ENCODE results near the gene HTRA1.

Gene HTRA1

DNA sequence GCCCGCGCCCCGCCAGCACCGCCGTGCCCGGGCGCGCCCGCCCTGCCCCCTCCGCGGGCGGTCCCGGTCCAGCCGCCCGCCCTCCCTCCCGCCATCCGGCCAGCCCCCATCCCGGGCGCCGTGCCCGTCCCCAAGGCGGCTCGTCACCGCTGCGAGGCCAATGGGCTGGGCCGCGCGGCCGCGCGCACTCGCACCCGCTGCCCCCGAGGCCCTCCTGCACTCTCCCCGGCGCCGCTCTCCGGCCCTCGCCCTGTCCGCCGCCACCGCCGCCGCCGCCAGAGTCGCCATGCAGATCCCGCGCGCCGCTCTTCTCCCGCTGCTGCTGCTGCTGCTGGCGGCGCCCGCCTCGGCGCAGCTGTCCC is at the start of gene HTRA1:
Gene HTRA1 (plus strand): TSS at position 187 of the 362 bp plus-strand sequence. CDS start 100 bp downstream, at position 287.
- DNase-seq: no peak

DNA sequence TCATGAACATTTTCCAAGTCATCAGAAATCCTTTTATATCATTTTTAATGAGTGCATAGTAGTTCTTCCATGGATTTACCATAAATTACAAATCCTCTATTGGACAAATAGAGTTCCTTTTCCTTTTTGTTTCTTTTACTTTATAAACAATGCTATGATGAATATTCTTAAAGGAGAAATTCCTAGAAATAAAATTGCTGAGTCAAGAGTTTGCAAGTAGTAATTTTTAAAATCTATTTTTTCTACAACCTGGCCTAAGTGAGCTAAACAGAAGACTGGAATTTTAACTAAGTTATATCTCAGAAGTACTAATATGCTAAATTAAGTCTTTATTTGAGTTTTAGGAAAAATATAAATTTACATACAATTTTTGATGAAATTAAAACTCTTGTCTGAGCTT is 48.0 kb upstream of the HTRA1 start:
- DNase-seq: no peak

DNA sequence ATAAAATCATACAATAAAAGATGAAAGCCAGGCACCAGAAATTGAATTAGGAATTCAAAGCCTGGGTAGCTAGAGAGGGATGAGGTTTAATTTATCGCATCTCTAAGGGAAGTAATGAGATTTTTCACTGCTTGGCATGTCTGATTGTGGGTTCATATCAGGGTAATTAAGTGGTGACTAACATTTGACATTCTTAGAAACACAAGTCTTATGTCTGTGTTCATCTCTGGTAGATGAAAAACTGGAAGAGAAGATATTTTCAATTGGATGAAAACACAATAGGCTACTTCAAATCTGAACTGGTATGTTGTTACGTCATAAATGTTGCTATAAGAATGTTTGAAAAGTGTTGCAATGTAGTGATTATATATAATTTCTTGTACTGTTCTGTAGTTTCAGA is 43.7 kb upstream of the HTRA1 start:
- no peak for DNase-seq

DNA sequence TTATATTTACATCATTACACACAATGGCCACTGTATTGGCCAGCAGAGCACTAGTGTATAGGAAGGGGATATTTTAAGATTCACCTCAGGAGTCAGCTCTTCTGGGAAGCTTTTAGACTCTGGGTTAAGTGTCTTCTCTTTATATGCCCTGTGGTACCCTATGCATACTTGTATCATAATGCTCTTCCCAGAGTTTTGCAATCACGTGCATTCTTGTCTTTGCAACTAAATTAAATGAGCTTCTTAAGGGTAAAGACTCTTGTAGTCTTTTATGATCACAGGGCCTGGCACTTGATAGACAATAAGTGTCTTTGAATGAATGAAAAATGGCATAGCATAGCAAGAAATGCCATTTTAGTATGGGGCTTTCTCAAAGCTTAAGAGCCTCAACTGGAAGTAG is 42.3 kb upstream of the HTRA1 start:
- DNase-seq: no peak

DNA sequence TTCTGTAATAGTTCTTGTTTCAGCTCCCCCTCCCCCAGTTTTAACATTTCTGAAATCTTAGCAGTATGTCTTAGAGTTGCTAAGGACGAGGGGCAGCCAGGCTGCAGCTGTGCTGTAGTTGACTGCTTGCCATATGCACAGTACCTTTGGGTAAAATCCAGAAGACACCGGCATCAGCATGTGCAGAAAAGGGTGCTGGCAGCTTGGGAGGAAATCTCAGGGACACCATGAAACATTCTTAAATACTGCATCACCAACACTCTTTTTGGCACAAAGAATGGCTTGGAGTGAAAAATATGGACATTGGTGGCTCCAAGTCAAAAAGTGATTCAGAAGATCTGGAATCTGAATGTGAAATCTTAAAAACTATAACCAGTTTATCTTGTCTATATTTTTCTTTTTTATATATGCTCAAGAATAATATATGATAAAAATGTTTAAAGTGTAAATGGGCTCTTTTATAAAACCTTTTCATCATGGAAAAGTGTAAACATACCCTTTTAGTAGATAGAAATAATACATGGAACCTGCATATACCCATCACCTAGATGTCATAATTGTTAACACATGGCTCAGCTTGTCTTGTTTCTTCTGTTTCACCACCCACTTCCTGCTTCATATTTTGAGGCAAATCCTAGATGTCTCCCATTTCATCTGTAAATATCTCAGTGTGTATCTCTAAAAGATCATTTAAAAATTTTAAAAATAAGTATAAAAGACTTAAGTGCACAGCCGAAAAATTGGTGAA is 41.3 kb upstream of the HTRA1 start:
- no peak for DNase-seq

DNA sequence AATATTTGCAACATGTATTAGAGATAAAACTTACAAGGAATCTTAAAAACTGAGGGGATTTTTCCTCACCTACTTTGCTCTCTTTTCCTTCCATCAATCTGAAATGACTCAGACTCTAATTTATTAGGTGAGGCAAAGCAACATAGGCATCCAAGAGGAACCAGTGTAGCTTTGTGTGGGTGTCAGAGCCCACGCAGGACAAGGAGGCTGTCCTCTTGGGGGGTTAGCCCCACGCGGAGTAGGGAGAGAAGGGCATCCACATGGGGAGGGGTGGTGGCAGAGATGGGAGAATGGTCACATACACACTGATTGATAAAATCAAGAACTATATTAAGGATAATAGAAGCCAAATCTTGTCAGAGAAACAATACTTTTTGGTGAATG is 40.7 kb upstream of the HTRA1 start:
- DNase-seq: no peak

DNA sequence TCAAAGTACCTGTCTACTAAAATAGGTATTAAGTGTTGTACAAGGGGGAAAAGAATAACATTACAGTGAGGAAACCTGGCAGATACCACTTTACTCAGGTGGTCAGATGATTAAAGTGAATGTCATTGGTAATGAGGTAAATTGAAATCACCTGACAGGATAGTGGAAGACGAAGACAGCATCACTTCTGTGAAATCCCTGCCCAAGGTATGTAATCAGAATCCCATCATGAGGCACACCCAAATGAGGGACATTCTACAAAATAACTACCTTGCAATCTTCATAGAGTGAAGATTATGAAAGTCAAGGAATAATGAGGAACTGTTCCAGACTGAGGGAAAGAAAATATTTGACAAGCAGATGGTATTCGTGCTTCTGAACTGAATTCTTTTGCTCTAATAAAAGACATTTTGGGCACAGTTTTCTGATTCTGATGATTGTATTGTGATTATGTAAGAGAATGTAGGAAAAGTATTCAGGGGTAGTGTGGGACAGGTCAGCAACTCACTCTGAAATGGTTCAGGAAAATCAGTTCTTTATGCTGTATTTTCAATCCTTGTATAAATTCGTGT is 40.2 kb upstream of the HTRA1 start:
- DNase-seq: no peak

DNA sequence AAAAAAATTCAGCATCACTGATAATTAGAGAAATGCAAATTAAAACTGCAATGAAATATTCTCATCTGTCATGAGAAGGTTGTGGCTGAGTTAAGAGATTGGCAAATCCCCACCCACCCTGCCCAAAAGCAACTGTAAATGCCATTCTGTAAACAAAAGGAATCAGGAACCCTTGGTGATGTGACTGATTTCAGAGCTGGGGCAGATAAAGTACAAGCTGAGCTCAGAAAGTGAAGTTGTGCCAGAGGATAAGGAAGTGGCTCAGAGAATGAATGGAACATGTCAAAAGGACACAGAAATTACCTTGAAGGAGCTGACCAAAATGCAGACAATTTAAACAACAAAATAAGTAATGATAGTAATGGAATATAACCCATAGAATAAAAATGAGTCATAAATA is 39.6 kb upstream of the HTRA1 start:
- DNase-seq: no peak

DNA sequence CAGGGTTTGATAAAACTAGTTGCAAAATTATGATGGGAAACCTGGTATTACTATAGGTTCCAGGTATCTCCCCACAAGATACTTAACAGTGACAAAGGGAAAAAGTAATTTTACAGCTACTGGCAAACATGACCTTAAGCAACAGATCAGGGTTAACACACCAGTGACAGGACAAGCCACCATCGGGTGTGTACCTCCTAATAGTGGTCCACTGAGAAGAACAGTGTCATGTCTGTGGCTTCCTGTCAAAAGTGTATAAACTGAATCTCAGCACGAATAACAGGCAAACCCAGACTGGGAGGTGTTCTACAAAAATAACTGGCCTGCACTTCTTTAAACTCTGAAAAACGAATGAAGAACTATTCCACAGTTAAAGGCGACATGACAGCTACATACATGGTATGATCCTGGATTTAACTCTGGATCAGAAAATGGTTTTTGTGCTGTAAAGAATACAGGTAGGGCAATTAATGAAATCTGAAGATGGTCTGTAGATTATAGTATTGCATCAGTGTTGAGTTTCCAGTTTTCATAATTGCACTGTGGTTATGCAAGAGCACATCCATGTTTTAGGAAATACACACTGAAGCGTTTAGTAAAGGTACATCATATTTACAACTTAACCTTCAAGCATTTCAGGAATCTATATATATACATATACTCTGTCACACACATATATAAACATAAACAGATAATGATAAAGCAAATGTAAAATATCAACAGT is 38.9 kb upstream of the HTRA1 start:
- peak; percentile 27 for DNase-seq

DNA sequence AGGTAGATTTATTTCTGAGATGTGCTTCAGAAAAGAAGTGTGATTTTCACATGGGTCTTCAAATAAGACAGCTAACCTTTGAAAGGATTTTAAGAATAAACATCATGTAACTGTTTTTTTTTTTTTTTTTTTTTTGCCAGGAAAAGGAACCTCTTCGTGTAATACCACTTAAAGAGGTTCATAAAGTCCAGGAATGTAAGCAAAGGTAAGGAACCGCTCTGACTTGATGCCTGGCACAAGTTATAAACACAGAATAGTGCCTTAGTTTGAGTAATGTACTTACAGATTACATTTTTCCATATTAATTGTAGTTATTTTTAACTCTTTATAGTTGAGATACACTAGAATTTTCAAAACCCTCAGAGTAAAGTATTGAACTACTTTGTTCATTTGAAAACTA is 37.3 kb upstream of the HTRA1 start:
- no peak for DNase-seq

DNA sequence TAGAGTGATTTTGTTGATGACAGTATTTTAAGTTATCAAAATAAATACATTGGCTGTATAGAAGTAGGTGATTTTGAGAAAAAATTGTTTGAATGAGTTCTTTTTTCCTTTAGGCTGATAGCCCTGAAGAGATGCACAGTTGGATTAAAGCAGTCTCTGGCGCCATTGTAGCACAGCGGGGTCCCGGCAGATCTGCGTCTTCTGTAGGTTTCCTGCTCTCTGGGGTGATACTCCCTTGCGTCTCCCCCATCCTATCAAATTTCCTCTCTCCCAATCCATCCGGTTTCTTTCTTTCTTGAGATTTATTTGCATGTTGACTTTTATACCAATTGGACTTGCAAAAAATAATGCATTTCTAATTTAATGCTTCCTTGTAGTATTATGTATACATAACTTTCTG is 34.5 kb upstream of the HTRA1 start:
- DNase-seq: no peak

DNA sequence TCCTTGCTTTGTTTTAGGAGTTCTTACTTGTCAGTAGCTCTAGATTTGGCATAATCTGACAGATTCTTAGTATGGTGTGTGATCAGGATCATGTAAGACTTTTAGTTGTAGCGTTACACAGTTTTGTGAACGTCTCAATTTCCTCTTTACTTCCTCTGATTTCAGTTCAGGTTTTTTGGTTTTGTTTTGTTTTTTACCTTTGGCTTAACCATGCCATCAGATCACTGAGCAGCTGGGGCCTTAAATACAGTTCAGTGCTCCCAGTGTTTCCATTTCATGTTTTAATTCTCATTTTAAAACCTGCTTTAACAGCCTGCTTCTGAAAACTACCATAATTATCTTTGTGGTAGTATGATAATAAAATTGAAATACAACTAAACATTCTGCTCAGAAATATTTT is 34.1 kb upstream of the HTRA1 start:
- DNase-seq: no peak

DNA sequence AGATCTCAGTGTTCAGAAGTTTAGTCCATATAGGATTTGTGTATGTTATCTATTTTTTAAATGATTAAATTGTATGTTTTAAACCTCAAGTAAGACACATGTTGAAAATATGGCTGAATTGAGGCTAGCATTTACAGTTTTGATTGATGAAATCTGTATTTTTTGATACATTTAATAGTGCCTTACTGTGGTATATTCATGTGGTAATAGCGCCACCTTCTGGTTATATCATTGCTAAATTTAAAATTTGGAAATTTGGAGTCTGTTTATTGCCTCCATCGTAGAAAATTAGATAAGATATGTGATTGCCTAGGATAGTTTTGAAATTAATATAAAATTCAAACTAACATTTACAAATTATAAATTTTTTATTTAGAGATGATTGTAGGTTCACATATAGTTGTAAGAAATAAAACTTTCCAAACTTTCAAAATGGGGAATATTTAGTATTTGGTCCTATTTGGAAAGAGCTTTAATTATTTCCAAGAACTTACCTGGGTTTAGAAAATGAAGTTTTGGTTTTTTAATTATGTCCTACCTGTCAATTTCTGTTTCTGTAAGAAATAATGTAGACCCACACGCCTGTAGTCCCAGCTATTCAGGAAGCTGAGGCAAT is 26.0 kb upstream of the HTRA1 start:
- DNase-seq: no peak

DNA sequence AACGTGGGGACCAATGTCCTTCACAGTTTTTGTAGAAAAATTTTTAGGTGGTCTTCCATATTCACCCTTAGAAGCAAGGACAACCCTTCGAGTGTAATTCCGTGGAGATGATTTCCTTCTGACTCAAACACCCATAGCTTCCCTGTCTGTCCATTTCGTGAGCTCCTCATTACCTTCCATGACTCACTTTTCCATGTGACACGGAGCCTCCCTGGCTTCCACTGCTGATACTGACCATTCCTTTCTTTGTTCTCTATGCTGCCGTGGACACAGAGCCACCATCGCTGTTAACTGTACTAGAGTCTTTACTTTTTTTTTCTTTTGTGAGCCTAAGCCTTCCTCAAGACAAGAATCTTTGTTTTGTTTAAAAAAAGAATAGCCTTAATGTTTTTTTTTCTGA is 19.4 kb upstream of the HTRA1 start:
- no peak for DNase-seq

DNA sequence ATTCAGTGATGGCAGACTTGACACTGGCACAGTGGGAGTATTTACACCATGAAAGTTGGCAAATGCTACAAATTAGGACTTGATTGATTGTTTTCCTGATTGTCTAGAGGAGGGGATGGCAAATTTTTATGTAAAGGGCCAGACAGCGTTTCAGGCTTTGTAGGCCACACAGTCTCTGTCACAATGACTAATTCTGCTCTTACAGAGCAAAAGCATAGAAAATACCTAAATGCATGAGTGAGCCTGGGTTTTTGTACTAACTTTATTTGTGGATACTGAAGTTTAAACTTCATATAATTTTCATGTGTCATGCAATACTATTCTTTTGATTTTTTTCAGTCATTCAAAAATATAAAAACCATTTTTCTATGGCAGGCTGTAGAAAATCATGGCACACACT is 15.9 kb upstream of the HTRA1 start:
- no peak for DNase-seq

DNA sequence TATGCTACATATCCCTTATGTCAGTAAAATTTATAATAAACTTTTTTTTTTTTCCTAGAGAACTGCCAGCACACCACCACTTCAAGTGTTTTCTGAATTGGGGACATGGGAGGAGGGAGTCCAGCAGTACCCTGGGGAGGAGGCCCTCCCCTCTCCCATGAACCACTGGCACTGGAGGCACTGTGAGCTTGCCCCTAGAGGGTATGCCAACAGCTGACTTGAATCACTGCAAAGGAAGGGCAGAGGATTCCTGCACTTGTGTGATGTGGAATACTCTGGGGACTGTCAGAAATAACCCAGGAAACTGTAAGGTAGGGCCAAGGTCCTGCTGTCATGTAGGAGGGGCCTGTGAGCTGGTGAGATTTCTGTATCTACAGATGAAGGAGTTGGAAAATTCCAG is 15.4 kb upstream of the HTRA1 start:
- no peak for DNase-seq

DNA sequence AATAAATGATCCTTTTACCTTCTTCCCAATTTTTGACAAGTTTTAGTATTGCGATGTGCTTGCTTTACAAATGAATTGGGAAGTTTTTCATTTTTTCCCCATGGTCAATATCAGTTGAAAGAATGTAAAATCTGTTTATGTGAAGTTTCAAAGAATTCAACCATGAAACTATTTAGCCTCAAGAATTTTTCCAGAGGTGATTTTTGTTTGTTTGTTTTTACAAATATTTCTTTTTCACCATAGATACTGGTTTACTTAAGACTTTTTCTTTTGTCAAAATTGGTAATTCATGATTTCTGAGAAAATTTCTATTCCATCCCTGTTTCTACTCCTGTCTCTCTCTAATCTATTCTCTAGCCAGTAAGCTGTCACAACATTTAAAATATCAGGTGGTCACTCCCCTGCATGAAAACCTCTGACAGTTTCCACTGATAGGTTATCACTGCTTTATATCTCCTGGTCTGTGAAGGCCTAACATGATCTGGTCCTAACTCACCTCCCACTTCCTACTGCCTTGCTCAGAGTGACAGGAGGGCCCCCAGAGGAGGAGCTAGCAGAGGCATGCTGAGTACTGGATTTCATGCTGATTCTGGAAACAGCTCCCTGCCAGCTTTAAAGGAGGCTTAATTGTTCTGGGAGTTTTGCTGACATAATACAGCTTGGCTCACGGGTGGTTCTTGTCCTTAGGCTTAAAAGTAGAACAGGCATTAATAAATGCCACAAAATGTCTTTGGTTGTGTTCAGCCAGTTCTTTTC is 14.5 kb upstream of the HTRA1 start:
- DNase-seq: no peak

DNA sequence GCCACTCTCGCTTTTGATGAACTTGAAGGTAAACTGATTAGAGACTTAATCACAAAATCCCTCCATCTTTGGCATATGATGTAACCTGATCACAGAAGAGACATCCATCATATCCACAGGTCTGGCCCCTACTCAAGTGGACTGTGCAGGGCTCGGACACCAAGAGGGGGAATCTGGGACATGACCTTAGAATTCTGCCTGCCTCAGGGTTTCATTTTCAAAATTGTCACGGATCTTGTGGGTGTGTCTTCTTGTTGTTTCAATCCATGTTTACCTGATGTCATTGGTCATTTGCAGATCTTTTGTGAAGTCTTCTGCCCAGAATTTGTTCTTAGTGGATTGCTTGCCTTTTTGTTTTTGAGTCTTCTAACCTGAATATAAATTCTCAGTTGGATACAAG is 12.8 kb upstream of the HTRA1 start:
- no peak for DNase-seq

DNA sequence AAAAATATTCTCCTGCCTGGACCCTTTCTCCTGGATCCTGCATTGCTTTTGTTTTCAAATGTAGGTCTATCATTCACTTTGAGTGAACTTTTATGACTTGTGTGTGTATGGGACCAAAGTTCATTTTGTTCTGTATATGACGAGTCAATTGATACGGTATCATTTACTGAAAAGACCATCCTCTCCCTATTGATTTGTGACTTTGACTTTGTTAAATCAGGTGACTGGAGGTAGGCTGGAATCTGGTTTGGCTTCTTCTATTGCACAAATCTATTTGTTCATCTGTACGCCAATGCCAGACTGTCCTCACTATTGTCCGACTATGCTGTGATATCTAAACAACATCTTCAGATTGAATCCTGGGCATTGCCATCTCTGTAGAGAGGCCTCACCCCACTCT is 12.2 kb upstream of the HTRA1 start:
- DNase-seq: no peak

DNA sequence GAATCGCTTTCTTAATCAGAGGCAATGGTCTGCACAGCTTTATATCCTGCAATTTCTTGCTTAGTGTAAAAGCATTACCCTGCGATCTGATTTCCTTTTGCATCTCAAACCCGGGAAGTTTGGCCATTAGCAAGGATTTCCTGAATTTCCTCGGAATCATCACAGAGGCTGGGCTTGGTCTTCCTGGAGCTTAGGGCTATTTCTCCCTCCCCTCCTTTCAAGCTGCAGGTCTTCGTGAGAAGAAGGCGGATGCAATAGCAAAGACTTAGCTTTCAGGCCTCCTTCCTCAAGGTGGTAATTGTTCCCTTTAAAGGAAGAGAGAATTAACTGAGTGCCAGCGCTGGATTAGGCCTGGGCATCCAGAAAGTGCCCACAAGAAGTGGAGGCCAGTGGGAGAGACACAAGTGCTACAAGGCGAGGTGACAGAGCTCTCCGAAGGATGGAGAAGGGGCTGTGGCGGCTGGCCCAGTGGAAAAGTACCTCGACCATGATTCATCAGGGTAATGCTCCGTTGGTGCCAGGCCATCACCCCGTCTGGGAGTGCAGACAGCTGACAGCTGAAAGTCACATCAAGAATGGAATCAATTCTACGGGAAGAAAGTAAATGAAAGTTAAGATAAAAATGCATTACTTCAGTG is 10.9 kb upstream of the HTRA1 start:
- no peak for DNase-seq

DNA sequence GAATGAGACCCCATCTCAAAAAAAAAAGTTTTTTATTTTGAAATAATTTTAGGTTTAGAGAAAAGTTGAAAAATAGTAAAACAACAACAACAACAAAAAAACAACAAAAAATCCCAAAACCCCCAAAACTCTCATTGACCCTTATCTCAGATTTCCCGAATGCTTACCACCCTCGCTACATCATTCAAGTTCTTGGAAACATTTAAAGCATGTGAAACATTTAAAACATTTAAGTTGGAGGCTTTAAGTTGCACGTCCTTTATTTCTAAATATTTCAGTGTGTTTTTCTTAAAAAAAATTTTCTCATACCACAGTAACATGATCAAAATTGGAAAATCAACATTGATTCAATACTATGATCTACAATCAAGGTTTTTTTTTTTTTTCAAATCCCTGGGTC is 7.3 kb upstream of the HTRA1 start:
- DNase-seq: no peak

DNA sequence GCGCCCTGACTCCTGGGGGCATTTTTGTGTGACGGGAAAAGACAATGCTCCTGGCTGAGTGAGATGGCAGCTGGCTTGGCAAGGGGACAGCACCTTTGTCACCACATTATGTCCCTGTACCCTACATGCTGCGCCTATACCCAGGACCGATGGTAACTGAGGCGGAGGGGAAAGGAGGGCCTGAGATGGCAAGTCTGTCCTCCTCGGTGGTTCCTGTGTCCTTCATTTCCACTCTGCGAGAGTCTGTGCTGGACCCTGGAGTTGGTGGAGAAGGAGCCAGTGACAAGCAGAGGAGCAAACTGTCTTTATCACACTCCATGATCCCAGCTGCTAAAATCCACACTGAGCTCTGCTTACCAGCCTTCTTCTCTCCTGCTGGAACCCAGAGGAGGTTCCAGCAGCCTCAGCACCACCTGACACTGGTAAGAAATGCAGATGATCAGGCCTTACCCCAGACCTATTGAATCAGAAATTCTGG is 6.7 kb upstream of the HTRA1 start, which contains the start of gene ARMS2:
Gene ARMS2 (plus strand): TSS at position 51 of the 478 bp plus-strand sequence. CDS start 75 bp downstream, at position 126.
- DNase-seq: no peak
